Effector memory CD4-positive, alpha-beta T cell (primary cell): ENCODE measurements around the gene ST6GAL1.
A peak's percentile ranks its signal among the peaks of the same experiment; 100 is the strongest.
"Not testable (repeated sequence)": the region's sequence is repeated elsewhere in the genome, so short reads cannot be mapped to it uniquely, and the experiment has no call there.

ENCODE experiments used
- DNase-seq, 3 donors: peaks; one replicate each; pipeline ENCODE4 v3.0.0-alpha.2; 2020
- H3K27ac ChIP-seq: 2 replicates; pipeline ENCODE4 v1.7.0; 2013; ENCODE audit warnings: mild to moderate bottlenecking, low read length, moderate library complexity; ENCODE audit not compliant: insufficient read depth, poor library complexity, severe bottlenecking
- H3K27me3 ChIP-seq: replicated peaks from 2 replicates; pipeline ENCODE4 v1.7.0; 2013; ENCODE audit warnings: mild to moderate bottlenecking, low read length; ENCODE audit not compliant: insufficient read depth, control insufficient read depth, poor library complexity, severe bottlenecking
- H3K36me3 ChIP-seq: 2 replicates; pipeline ENCODE4 v1.7.0; 2013; ENCODE audit warnings: mild to moderate bottlenecking, low read length, moderate library complexity; ENCODE audit not compliant: control insufficient read depth, insufficient read depth
- H3K4me1 ChIP-seq: 2 replicates; pipeline ENCODE4 v1.7.0; 2013; ENCODE audit warnings: low read length, mild to moderate bottlenecking; ENCODE audit not compliant: control insufficient read depth, insufficient read depth, poor library complexity, severe bottlenecking
- H3K4me3 ChIP-seq: 2 replicates; pipeline ENCODE4 v1.7.0; 2013; ENCODE audit warnings: low read length, low read depth, mild to moderate bottlenecking; ENCODE audit not compliant: insufficient read depth, poor library complexity, severe bottlenecking
- H3K9me3 ChIP-seq: 2 replicates; pipeline ENCODE4 v1.7.0; 2013; ENCODE audit warnings: mild to moderate bottlenecking, low read length, moderate library complexity; ENCODE audit not compliant: control insufficient read depth

The ST6GAL1 gene

DNA sequence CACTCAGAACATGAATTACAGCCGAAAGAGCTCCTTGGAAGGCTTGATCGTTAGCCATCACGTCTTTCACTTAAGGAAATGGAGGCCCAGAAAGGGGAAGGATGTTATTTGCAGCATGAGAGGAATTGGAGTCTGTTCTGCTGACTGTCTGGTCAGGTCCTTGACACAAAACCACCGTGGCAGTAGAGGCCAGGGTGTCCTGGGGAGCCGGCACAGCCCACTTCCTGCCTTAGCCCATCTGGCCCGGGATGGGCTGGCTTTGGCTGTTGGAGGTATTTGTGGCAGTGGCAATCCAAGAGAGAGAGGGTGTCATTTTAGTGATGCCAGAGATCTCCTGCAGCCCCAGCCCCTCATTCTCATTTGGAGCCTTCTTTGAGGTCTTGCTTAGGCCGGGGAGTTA lies 37.4 kb downstream of the ST6GAL1 start:
- Histone ChIP-seq H3K36me3 (peaks cover 35% of the 10 kb centered on the region), H3K27ac (peak overlapping the region; percentile 21), H3K9me3 (no peaks in the 10 kb centered on the region), H3K27me3 (no peaks in the 10 kb centered on the region), H3K4me1 (peaks cover 9% of the 10 kb centered on the region), H3K4me3 (no peak overlapping the region)
- no peak for DNase-seq

DNA sequence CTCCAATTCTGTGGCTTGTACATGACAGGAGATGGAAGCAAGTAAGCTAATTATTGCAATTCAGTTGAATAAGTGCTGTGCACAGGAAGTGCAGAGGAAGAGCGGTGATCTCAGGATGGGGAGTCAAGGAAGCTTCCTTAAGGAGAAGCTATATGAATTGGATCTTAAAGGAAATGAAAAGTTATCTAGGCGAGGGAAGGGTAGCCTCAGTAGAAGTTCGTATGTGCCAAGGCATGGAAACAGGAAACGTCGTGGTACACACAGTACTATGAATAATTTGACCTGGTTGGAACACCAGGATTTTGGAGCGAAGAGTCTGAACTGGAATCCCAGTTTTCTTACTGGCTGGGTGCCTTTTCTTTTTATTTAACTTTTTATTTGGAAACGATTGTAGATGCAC lies 39.3 kb downstream of the ST6GAL1 start:
- H3K9me3 ChIP-seq: no peaks in the 10 kb centered on the region
- no peaks in the 10 kb centered on the region for H3K27me3 ChIP-seq
- DNase-seq: no peak
- peaks cover 9% of the 10 kb centered on the region for H3K4me1 ChIP-seq
- no peak overlapping the region for H3K27ac ChIP-seq
- H3K4me3 ChIP-seq: no peak overlapping the region
- H3K36me3 ChIP-seq: peaks cover 35% of the 10 kb centered on the region

DNA sequence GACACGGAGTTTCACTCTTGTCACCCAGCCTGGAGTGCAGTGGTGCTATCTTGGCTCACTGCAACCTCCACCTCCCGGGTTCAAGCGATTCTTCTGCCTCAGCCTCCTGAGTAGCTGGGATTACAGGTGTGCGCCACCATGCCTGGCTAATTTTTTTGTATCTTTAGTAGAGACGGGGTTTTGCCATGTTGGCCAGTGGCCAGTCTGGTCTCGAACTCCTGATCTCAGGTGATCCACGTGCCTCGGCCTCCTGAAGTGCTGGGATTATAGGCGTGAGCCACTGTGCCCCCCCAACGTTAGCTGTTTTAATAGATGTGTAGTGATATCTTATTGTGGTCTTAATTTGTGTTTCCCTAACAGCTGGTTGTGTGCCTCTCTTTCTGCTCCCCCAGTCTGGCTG lies 40.8 kb downstream of the ST6GAL1 start:
- H3K27ac ChIP-seq, H3K27me3 ChIP-seq, H3K4me1 ChIP-seq, H3K4me3 ChIP-seq, H3K9me3 ChIP-seq, DNase-seq: not testable (repeated sequence)
- H3K36me3 ChIP-seq: peaks cover 40% of the 10 kb centered on the region

DNA sequence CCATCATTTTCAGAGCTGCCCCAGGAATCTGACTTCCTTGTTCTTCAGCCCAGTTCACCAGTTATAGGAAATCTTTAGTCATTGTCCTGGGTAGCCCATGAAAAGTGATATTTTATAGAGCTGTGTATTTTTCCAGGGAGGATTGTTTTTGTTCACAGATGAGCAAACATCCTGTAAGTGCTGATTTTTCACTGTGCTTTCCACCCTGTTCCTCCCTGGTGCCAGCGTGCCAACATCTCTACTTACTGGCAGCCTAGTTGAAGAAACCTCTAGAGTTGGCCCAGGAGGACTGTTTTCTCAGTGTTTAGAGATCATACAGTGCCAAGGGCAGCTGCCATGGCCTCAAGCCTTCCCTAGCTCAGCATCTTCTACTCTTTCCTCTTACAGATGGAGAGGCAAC lies 41.3 kb downstream of the ST6GAL1 start:
- Histone ChIP-seq H3K4me1 (no peaks in the 10 kb centered on the region), H3K27me3 (no peaks in the 10 kb centered on the region), H3K9me3 (no peaks in the 10 kb centered on the region), H3K36me3 (peaks cover 42% of the 10 kb centered on the region), H3K27ac (no peak overlapping the region), H3K4me3 (no peak overlapping the region)
- DNase-seq: no peak

DNA sequence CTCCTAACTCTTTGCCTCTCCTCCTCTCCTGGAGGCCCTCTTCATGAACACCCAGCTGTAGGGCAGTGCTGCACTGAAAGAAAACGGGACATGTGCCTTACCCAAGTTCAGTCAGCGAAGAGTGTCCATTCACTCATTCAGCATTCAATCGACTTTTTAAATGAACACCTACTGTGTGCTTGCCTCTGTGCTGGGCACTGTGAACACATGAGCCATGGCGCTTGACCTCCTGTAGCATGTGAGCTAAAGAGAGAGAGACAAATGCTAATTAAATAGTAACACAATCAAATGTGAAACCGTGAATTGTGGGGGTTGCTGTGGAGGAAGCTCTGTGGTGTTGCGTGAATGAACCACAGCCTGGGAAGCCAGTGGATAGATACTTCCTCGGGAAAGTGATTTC lies 43.4 kb downstream of the ST6GAL1 start:
- Histone ChIP-seq H3K4me3 (no peak overlapping the region), H3K9me3 (no peaks in the 10 kb centered on the region), H3K27me3 (no peaks in the 10 kb centered on the region), H3K36me3 (peaks cover 49% of the 10 kb centered on the region), H3K4me1 (no peaks in the 10 kb centered on the region), H3K27ac (no peak overlapping the region)
- no peak for DNase-seq

DNA sequence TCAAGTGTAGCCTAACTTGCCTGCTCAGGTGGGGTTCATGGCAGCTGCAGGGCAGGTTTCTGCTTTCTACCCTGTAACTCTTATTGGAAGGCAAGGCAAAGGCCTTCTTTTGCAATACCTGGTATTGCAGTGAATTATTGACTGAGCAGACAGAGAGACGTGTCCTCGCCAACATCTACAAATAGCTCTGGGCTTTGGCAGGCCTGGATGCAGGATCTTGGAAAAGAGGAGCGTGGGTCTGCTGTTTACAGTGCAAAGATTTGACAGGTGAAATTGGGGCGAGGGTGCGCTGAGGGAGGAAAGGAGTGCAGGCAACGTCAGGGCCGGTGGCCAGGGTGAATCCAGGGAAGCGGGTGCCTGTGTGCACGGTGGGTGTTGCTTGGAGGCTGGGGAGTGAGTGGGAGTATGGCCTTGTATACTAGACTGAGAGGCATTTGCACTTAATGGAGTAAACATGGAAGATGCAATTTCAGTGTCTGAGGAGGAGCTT lies 44.5 kb downstream of the ST6GAL1 start:
- peaks cover 55% of the 10 kb centered on the region for H3K36me3 ChIP-seq
- H3K27me3 ChIP-seq: no peaks in the 10 kb centered on the region
- DNase-seq: no peak

DNA sequence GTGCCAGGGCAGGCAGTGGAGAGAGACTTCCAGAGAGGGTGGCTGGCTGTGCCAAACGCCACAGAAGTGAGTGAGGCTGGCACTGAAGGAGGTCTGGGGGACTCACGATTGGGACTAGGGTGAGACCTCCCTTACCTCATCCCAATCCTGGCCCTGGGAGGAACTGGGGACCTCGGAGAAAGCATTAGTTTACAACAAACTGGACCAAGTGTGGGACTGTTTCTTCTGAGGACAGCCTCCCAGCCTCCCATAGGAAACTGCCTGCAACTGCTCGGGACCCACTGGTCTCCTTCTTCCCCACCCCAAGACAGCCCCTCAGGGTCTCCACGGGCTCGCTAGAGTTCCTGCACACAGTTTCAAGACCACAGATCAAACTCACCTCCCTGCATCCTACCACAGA lies 45.4 kb downstream of the ST6GAL1 start:
- Histone ChIP-seq H3K27me3 (no peaks in the 10 kb centered on the region), H3K27ac (no peak overlapping the region), H3K9me3 (no peaks in the 10 kb centered on the region), H3K4me3 (no peak overlapping the region), H3K4me1 (no peaks in the 10 kb centered on the region), H3K36me3 (peaks cover 59% of the 10 kb centered on the region)
- no peak for DNase-seq

More for the DNA sequence above, 44.5 kb downstream of the ST6GAL1 start:
- H3K4me3 ChIP-seq: no peak overlapping the region
- H3K4me1 ChIP-seq: no peaks in the 10 kb centered on the region
- H3K9me3 ChIP-seq: no peaks in the 10 kb centered on the region
- H3K27ac ChIP-seq: no peak overlapping the region

DNA sequence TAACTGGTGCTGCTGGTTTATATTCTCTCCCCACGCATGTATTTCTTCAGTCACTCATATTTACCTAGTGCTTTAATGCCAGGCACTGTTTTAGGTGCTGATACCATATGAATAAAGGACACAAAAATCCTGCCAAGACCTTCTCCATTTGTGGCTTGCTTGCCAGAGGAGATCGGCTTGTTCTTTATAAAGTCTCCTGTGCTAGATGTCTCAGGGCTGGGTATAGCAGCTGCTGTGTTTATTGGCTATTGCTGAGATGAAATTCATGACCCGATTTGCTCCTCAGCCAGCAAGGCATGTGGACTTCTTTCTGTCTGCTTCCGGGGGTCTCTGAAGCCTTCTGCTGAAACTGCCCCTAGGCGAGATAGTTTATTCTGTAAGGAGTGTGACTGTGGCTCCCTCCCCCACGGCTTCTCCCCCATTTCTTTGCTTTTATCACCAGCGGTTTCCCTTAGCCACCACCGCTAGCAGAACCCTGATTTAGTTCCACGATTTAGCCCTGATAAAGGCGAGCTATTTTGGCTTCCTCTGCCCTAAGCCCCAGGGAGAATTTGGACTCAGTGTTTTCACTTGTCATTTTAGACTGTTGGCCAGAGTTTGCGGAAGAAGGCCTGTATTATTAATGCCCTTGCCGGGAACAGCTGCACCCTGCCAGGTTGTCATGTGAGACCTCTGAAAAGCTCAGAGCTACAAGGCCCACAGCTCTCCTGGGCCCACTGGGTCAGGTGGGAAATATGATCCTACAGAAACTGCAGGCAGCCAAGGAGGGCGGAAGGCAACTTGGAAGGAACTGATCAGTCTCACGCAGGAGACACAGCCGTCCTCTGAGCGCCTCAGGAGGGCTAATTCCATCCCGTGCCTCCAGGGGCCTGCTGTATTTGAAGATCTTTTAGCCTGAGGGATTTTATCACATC lies 46.8 kb downstream of the ST6GAL1 start:
- no peak overlapping the region for H3K4me3 ChIP-seq
- H3K27ac ChIP-seq: no peak overlapping the region
- no peaks in the 10 kb centered on the region for H3K9me3 ChIP-seq
- H3K36me3 ChIP-seq: peaks cover 68% of the 10 kb centered on the region
- H3K4me1 ChIP-seq: no peaks in the 10 kb centered on the region
- DNase-seq: no peak
- no peaks in the 10 kb centered on the region for H3K27me3 ChIP-seq

DNA sequence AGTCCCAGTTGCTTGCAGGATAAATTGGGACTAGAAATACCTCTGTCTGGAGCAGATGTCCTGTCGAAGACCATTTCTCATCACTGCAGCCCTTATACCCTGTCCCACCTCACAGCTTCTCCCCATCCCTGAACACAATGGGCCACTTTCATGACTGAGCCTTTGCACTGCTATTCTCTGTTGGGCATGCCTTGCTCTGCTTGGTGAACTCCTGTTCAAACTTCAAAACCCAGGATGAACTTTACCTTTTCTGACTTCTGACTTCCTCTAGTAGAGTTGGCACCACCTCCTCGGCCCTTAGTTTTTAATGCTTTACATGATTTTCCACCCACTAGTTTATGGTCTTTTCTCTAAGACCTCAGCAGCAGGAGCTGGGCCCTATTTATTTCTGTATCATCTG lies 48.4 kb downstream of the ST6GAL1 start:
- no peaks in the 10 kb centered on the region for H3K27me3 ChIP-seq
- no peak overlapping the region for H3K4me3 ChIP-seq
- H3K36me3 ChIP-seq: peaks cover 72% of the 10 kb centered on the region
- no peak for DNase-seq
- H3K27ac ChIP-seq: no peak overlapping the region
- H3K4me1 ChIP-seq: no peaks in the 10 kb centered on the region
- H3K9me3 ChIP-seq: no peaks in the 10 kb centered on the region

DNA sequence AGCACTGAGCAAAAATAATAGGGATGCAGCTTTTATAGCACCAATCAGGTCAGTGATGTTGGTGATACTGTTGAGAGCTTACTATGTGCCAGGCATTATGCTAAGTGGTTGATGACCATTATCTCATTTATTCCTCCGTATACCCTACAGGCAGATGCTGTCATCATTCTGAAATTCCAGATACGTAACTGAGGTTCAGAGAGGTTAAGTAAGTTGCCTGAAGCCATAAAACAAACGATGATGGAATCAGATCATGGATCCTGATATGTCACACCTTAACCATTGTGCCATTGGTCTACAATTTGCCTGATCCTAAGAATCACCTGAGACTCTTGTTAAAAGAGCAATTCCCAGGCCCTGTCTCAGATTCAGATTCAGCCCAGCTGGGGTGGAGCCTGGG lies 49.5 kb downstream of the ST6GAL1 start:
- Histone ChIP-seq H3K9me3 (no peaks in the 10 kb centered on the region), H3K4me3 (no peak overlapping the region), H3K4me1 (no peaks in the 10 kb centered on the region), H3K36me3 (peaks cover 68% of the 10 kb centered on the region), H3K27ac (no peak overlapping the region), H3K27me3 (no peaks in the 10 kb centered on the region)
- DNase-seq: no peak
